HL-60 (cell line): ENCODE data around the gene ACOT4.
A peak's percentile ranks its signal among the peaks of the same experiment; 100 is the strongest.
"Not testable (repeated sequence)": the region's sequence is repeated elsewhere in the genome, so short reads cannot be mapped to it uniquely, and the experiment has no call there.

Experiments
- DNase-seq, 2 experiments: peaks; one replicate each; pipeline ENCODE4 v3.0.0-alpha.2; 2010 to 2020; ENCODE audit warnings: low read depth in 1 of 2, low spot score in 1 of 2
- H3K27ac ChIP-seq: fragments of 250-450 bp; sonication (Bioruptor Pico); replicated peaks from 2 replicates; pipeline ENCODE4 v1.5.1; 2020; ENCODE audit warnings: mild to moderate bottlenecking, moderate library complexity
- H3K27me3 ChIP-seq: fragments of 250-450 bp; sonication (Bioruptor Pico); 2 replicates; pipeline ENCODE4 v1.5.1; 2021; ENCODE audit warnings: mild to moderate bottlenecking, moderate library complexity; ENCODE audit not compliant: insufficient read depth, poor library complexity, severe bottlenecking
- H3K4me3 ChIP-seq: replicated peaks from 2 replicates; pipeline ENCODE4 v1.5.1; 2011; ENCODE audit warnings: mild to moderate bottlenecking, control low read depth, low read length; ENCODE audit not compliant: insufficient read depth
- CTCF ChIP-seq: IDR thresholded peaks from one replicate; pipeline ENCODE4 v1.5.1; 2011; ENCODE audit warnings: low read length, control low read depth, inconsistent platforms; ENCODE audit not compliant: insufficient read depth
- GABPA ChIP-seq: IDR thresholded peaks from 2 replicates; pipeline ENCODE4 v1.6.1; 2012; ENCODE audit warnings: low read depth
- POLR2AphosphoS5 ChIP-seq: IDR thresholded peaks from 2 replicates; pipeline ENCODE4 v1.6.1; 2012; ENCODE audit warnings: low read depth
- REST ChIP-seq: IDR thresholded peaks from 2 replicates; pipeline ENCODE4 v1.6.1; 2012; ENCODE audit warnings: low read depth; ENCODE audit not compliant: insufficient replicate concordance
- SPI1 ChIP-seq: IDR thresholded peaks from 2 replicates; pipeline ENCODE4 v1.6.1; 2012; ENCODE audit warnings: low read depth, mild to moderate bottlenecking, borderline replicate concordance

The ACOT4 gene

GRCh38 chr14:73633116-73634010 lies 41.7 kb downstream of the ACOT4 start:
- Histone ChIP-seq H3K27me3 (no peaks in the 10 kb centered on the region), H3K4me3 (no peak overlapping the region; the same call in 1 of the 2 replicates), H3K27ac (no peak overlapping the region)
- TF ChIP-seq GABPA (no peak), CTCF (peak; percentile 30), REST (no peak)
- DNase-seq: peak in 1 of 2 experiments; percentile 22

GRCh38 chr14:73634011-73634833 lies 42.5 kb downstream of the ACOT4 start:
- DNase-seq: no peak
- Histone ChIP-seq H3K4me3 (no peak overlapping the region; the same call in 1 of the 2 replicates), H3K27me3 (no peaks in the 10 kb centered on the region), H3K27ac (no peak overlapping the region)
- no peak for TF ChIP-seq POLR2AphosphoS5

- not testable (repeated sequence) for DNase-seq, H3K27ac ChIP-seq, H3K27me3 ChIP-seq, H3K4me3 ChIP-seq
These were observed 44.7 kb downstream of the ACOT4 start for GRCh38 chr14:73636355-73636754.

GRCh38 chr14:73637830-73638229 lies 46.2 kb downstream of the ACOT4 start:
- Histone ChIP-seq H3K4me3 (no peak overlapping the region), H3K27ac (no peak overlapping the region), H3K27me3 (no peaks in the 10 kb centered on the region)
- TF ChIP-seq REST (no peak), POLR2AphosphoS5 (no peak), CTCF (no peak), SPI1 (no peak), GABPA (no peak)
- DNase-seq: no peak
